A673 (cell line): ENCODE results near the gene ANKHD1.

ENCODE experiments used
- CTCF ChIP-seq: fragments of 300-800, 200-600 bp; sonication (generic); conservative IDR thresholded peaks from 2 replicates; pipeline ENCODE4 v1.5.1; 2017; ENCODE audit warnings: low read depth, mild to moderate bottlenecking, antibody characterized with exemption, low read length, moderate library complexity, mixed read lengths
- EZH2 ChIP-seq: fragments of 200-600 bp; sonication (generic); IDR thresholded peaks from 2 replicates; pipeline ENCODE4 v1.6.1; 2017; ENCODE audit warnings: borderline replicate concordance, low read depth, mild to moderate bottlenecking, mixed read lengths, antibody characterized with exemption, low read length; ENCODE audit not compliant: poor library complexity, severe bottlenecking

- TF ChIP-seq CTCF (no peak), EZH2 (no peak)
These were observed 37.2 kb upstream of the ANKHD1 start for GRCh38 chr5:140364472-140364765.
